Measurements from ENCODE around the gene PPP1R13B. TPM values are rescaled to one million over a fixed set of nuclear protein-coding genes. Genes with fewer than 3 reads are reported as not detected.
"Not testable (repeated sequence)": the region's sequence is repeated elsewhere in the genome, so short reads cannot be mapped to it uniquely, and the experiment has no call there.

The PPP1R13B gene
- total and polyA plus RNA-seq, 8 donors: 20.9 to 33.9 (median 26.9) TPM

- FAIRE-seq (no peak), DNase-seq (no peak), ATAC-seq (no peak)
- H3K27me3 ChIP-seq: no peaks in the 10 kb centered on the region
- no peak overlapping the region for H3K4me3 ChIP-seq
- WGBS, 2 donors: 48 to 57% methylated on average over 1 of the region's 1 CpG
- TF ChIP-seq, protein P1, sequence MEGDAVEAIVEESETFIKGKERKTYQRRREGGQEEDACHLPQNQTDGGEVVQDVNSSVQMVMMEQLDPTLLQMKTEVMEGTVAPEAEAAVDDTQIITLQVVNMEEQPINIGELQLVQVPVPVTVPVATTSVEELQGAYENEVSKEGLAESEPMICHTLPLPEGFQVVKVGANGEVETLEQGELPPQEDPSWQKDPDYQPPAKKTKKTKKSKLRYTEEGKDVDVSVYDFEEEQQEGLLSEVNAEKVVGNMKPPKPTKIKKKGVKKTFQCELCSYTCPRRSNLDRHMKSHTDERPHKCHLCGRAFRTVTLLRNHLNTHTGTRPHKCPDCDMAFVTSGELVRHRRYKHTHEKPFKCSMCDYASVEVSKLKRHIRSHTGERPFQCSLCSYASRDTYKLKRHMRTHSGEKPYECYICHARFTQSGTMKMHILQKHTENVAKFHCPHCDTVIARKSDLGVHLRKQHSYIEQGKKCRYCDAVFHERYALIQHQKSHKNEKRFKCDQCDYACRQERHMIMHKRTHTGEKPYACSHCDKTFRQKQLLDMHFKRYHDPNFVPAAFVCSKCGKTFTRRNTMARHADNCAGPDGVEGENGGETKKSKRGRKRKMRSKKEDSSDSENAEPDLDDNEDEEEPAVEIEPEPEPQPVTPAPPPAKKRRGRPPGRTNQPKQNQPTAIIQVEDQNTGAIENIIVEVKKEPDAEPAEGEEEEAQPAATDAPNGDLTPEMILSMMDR (IDR thresholded peaks at IDR 0.05): no peak
- H3K4me1 ChIP-seq: peaks cover 0 to 8% (median 6%) of the 10 kb centered on the region in 3 donors
- no peaks in the 10 kb centered on the region for H3K9me3 ChIP-seq
- H3K27ac ChIP-seq: no peak overlapping the region
- no peaks in the 10 kb centered on the region for H3K36me3 ChIP-seq
- intact Hi-C loops (cut with DNase I): loop anchor here in 2 of 3 donors (5.0 kb wide), 1 partner anchor 107 kb away; no protein-coding TSS in a partner anchor
Observed at GRCh38 chr14:103805708-103806107, 41.7 kb downstream of the PPP1R13B start.

DNA sequence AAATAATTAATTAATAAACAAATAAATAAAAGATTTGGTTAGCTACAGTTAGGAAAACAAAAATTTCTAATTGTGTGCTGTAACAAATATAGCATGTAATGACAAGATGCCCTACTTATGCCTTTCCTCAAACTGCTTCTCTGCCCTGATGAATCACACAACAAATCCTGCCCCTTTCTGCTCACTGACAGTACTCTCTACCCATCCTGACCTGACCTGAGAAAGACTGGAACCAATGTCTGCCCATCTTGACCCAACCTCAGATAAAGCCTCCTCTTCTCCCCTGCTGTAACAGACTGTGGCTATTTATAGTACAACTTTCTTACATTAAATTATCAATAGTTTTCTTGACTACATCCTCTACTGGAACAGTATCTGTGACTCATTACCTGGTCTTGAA, 43.7 kb downstream of the PPP1R13B start:
- H3K4me3 ChIP-seq: no peak overlapping the region
- FAIRE-seq (no peak), DNase-seq (no peak), ATAC-seq (no peak)
- TF ChIP-seq, protein P1 (IDR thresholded peaks at IDR 0.05): no peak
- no peaks in the 10 kb centered on the region for H3K27me3 ChIP-seq
- no peaks in the 10 kb centered on the region for H3K36me3 ChIP-seq
- intact Hi-C loops (cut with DNase I): no loop called here
- H3K4me1 ChIP-seq: peaks cover 0 to 8% (median 2%) of the 10 kb centered on the region in 3 donors
- H3K27ac ChIP-seq: no peak overlapping the region
- H3K9me3 ChIP-seq: no peaks in the 10 kb centered on the region

DNA sequence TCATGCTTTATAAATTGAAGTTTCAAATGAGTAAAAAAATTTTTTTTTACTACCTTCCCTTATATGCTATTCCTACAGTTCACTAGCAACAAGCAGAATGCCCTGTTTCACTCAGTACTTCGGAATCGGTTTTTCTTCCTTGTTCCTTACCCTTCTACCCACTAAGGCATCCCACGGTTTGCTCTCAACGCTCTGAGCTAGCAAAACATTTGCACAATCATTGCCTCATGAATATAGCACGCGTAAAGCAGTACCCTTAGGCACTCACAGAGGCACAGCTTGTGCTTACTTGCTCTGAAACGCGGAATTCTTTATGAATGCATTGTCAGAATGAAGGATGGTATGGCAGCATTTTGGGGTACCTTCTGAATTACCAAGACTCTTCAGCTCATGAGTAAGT, 45.0 kb downstream of the PPP1R13B start:
- no peak overlapping the region for H3K27ac ChIP-seq
- 84 to 87% methylated on average over 8 of the region's 8 CpGs for WGBS, 2 donors
- no peaks in the 10 kb centered on the region for H3K36me3 ChIP-seq
- H3K4me3 ChIP-seq: no peak overlapping the region
- no peak for ATAC-seq
- H3K9me3 ChIP-seq: no peaks in the 10 kb centered on the region
- TF ChIP-seq, protein P1 (IDR thresholded peaks at IDR 0.05): no peak
- intact Hi-C loops (cut with DNase I): no loop called here
- H3K4me1 ChIP-seq: peaks cover 0 to 8% (median 0%) of the 10 kb centered on the region in 3 donors
- FAIRE-seq: no peak
- no peak for DNase-seq
- no peaks in the 10 kb centered on the region for H3K27me3 ChIP-seq

GRCh38 chr14:103801459-103801858, 45.9 kb downstream of the PPP1R13B start:
- intact Hi-C loops (cut with DNase I): no loop called here
- WGBS, 2 donors: 81 to 83% methylated on average over 4 of the region's 4 CpGs
- no peak overlapping the region for H3K27ac ChIP-seq
- peaks cover 0 to 8% (median 0%) of the 10 kb centered on the region in 3 donors for H3K4me1 ChIP-seq
- FAIRE-seq (no peak), DNase-seq (no peak), ATAC-seq (peak in 2 of 4 donors; percentile 17 to 65)
- no peaks in the 10 kb centered on the region for H3K36me3 ChIP-seq
- no peaks in the 10 kb centered on the region for H3K9me3 ChIP-seq
- H3K27me3 ChIP-seq: no peaks in the 10 kb centered on the region
- TF ChIP-seq, protein P1 (IDR thresholded peaks at IDR 0.05): no peak
- no peak overlapping the region for H3K4me3 ChIP-seq

GRCh38 chr14:103793192-103793591, 54.2 kb downstream of the PPP1R13B start:
- DNase-seq; FAIRE-seq; H3K4me1 ChIP-seq; H3K4me3 ChIP-seq; intact Hi-C loops (cut with DNase I); H3K27me3 ChIP-seq; H3K27ac ChIP-seq; H3K9me3 ChIP-seq; ATAC-seq: not testable (repeated sequence)
- peaks cover 0 to 21% (median 3%) of the 10 kb centered on the region in 3 donors for H3K36me3 ChIP-seq
